GM12874 (cell line): ENCODE results near the gene TLL1.

Source experiments
- TF ChIP-seq, protein P1 (sequence below): IDR thresholded peaks from 2 replicates; pipeline ENCODE4 v1.5.1; 2011; ENCODE audit warnings: low read depth, mild to moderate bottlenecking, control low read depth, low read length, moderate library complexity; ENCODE audit not compliant: insufficient read depth

Gene TLL1

DNA sequence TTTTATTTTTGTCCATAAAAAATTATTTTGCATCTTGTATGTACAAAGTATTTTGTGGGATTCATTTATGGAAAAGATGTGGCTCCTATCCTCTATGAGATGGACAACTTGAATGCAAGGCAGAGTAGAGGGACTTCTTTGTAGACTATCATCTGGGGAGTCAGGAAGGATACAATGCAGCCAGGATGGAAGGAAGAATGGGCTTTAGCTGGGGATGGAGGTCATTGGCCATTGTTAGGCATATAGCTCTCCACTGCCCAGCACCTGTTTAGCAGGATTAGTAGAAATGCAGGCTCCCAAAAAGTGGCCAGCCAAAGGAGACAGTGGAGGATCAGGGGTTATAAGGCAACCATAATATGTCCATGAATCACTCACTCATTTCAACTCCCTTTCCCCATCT lies 5.1 kb upstream of the TLL1 start:
- TF ChIP-seq, protein P1, sequence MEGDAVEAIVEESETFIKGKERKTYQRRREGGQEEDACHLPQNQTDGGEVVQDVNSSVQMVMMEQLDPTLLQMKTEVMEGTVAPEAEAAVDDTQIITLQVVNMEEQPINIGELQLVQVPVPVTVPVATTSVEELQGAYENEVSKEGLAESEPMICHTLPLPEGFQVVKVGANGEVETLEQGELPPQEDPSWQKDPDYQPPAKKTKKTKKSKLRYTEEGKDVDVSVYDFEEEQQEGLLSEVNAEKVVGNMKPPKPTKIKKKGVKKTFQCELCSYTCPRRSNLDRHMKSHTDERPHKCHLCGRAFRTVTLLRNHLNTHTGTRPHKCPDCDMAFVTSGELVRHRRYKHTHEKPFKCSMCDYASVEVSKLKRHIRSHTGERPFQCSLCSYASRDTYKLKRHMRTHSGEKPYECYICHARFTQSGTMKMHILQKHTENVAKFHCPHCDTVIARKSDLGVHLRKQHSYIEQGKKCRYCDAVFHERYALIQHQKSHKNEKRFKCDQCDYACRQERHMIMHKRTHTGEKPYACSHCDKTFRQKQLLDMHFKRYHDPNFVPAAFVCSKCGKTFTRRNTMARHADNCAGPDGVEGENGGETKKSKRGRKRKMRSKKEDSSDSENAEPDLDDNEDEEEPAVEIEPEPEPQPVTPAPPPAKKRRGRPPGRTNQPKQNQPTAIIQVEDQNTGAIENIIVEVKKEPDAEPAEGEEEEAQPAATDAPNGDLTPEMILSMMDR: no peak

DNA sequence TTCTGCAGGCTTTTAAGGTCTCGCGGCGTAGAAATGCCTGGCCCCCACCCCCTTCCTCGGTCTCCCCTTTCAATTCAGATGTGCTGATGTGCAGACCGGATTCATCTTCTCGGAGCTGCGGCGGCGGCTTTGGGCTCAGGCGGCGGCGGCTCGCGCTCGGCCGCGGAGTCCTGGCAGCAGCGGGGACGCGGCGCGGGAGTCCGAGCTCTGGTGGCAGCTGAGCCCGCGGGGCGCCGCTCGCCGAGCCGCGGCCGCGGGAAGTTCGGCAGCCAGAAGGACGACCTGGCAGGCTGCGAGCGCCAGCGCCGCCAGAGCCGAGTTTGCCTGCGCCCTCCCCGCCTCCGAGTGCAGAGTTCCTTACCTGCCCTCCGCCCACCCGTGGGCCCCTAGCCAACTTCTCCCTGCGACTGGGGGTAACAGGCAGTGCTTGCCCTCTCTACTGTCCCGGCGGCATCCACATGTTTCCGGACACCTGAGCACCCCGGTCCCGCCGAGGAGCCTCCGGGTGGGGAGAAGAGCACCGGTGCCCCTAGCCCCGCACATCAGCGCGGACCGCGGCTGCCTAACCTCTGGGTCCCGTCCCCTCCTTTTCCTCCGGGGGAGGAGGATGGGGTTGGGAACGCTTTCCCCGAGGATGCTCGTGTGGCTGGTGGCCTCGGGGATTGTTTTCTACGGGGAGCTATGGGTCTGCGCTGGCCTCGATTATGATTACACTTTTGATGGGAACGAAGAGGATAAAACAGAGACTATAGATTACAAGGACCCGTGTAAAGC lies 448 bp downstream of the TLL1 start:
- TF ChIP-seq, protein P1: no peak

DNA sequence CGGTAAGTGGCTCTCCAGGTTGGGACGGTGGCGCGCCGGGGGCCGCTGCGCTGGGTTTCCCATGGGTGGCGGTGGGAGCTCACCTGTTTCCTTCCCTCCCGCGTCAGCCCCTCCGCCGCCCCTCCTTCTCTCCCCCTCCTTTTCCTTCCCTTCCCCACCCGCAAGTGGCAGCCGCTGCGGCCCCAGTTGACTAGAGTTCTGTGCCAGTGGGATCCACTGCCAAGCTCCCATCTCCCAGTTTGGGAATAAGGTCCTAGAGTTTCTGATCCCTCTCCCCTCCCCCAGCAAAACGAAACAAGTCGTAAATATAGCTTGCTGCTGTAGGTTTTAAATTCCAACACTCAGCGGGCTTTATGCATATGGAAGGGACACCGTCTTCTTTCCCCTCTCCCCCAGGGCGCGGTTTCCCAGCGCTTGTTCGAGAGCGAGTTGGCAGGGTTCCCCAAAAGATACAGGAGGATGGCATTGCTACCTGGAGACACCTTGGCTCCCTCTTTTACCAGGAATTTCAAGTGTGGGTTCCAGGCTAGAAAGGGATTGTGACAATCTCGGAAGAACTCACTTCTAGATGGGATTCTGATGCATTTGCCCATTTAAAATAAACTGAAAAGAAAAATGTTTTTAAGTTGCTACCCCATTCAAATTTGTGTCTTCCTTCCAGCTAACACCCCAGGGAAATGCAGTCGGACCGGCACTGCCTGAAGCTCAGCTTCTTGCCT lies 1.2 kb downstream of the TLL1 start:
- TF ChIP-seq, protein P1: no peak

GRCh38 chr4:165874791-165875371 lies 1.8 kb downstream of the TLL1 start:
- TF ChIP-seq, protein P1: no peak

- TF ChIP-seq, protein P1: no peak
Observed at GRCh38 chr4:165875446-165875845, 2.4 kb downstream of the TLL1 start.

DNA sequence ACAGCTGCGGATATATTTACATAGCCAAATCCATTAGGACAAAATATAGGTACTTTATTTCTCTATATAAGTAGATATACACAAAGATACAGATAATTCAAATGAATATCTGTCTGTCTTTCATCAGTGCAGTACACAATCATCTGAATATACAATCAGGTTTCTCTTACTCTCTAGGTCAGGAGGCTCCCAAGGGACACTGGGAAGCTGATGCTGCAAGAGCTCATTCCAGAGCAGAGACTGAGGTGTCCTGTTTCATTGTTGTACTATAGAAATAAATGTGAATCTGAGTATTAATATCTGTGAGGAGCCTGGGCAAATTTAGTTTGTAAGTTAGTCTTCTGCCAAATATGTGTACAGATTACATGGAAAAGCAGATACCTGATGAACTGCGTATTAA lies 4.2 kb downstream of the TLL1 start:
- TF ChIP-seq, protein P1: no peak

DNA sequence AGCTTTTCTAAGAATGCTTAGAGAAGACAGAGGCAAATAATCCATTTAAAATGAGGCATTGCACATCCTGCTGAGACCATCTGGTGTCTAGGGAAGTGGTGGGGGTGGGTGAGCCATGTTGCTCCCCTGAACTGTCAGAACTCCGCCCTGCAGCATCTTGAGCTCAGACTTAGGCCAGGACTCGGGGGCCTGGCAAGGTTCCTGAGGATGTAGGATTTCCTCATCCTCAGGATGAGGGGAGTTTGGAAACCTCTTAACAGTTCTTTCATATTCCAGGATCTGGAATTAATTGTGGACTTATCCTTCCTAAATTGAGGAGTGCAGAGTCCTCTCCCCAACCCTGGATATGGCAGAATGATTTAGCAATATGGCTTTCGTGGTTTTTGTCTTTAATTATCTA lies 6.6 kb downstream of the TLL1 start:
- TF ChIP-seq, protein P1: no peak
